Esophagus squamous epithelium (tissue), 4 donors: Measurements from ENCODE around the gene SLC66A3.

Experiments used
- CTCF ChIP-seq, 6 experiments: fragments of 450-650 bp in 4 of 6; fragments of 200-600 bp in 2 of 6; sonication (generic) in 2 of 6; IDR thresholded peaks; one replicate each; pipeline ENCODE4 v1.5.1; 2016 to 2019; ENCODE audit warnings: antibody characterized with exemption in 6 of 6, mild to moderate bottlenecking in 4 of 6, moderate library complexity in 4 of 6
- POLR2A ChIP-seq, 4 donors: fragments of 450-650 bp; IDR thresholded peaks; one replicate each; pipeline ENCODE4 v1.6.1; 2017; ENCODE audit warnings: antibody characterized with exemption in 4 of 4, mild to moderate bottlenecking in 4 of 4, moderate library complexity in 3 of 4

GRCh38 chr2:11157296-11157695, 2.0 kb downstream of the SLC66A3 start:
- TF ChIP-seq POLR2A (IDR thresholded peaks at IDR 0.05) (no peak), CTCF (IDR thresholded peaks at IDR 0.05) (no peak)
